H1 (cell line): Measurements from ENCODE around the gene CCDC14. TPM values are rescaled to one million over a fixed set of nuclear protein-coding genes. Genes with fewer than 3 reads are reported as not detected.

Experiments
- CTCF ChIA-PET: fragments of 300-600 bp; sonication (Branson Sonifier 250); formaldehyde crosslinking; loops from one replicate; lab custom pipeline; 2021; ENCODE audit not compliant: partially characterized antibody; lab: Charles Lee
- POLR2A ChIA-PET: fragments of 300-600 bp; sonication (Branson Sonifier 250); formaldehyde crosslinking; loops from one replicate; lab custom pipeline; 2021; ENCODE audit warnings: inconsistent platforms; ENCODE audit not compliant: partially characterized antibody; lab: Charles Lee
- DNase-seq, 2 experiments: peaks; one replicate each; pipeline versions ENCODE4 v3.0.0 to v3.0.0-alpha.2; 2010 to 2022; ENCODE audit warnings: low spot score in 2 of 2, low read depth in 1 of 2, mixed read lengths in 1 of 2
- FAIRE-seq: peaks from 2 replicates; lab custom pipeline; 2011; peaks lifted over from hg19 to GRCh38; lab: Jason Lieb, UNC
- H2AFZ ChIP-seq: 2 replicates; pipeline ENCODE4 v1.8.1; 2012; ENCODE audit warnings: low read length, inconsistent platforms
- H2AK5ac ChIP-seq: 2 replicates; pipeline ENCODE4 v1.6.1; 2013; ENCODE audit warnings: low read depth, low read length
- H2BK120ac ChIP-seq: replicated peaks from 2 replicates; pipeline ENCODE3; 2013; ENCODE audit warnings: low read depth, low read length, inconsistent platforms
- H2BK12ac ChIP-seq: 2 replicates; pipeline ENCODE4 v1.6.1; 2013; ENCODE audit warnings: low read depth, low read length
- H2BK15ac ChIP-seq: 2 replicates; pipeline ENCODE4 v1.6.1; 2013; ENCODE audit warnings: low read length
- H2BK20ac ChIP-seq: 2 replicates; pipeline ENCODE4 v1.6.1; 2013; ENCODE audit warnings: low read length
- H2BK5ac ChIP-seq: 2 replicates; pipeline ENCODE4 v1.6.1; 2013; ENCODE audit warnings: low read depth, low read length
- H3K14ac ChIP-seq: 2 replicates; pipeline ENCODE4 v1.6.1; 2013; ENCODE audit warnings: inconsistent platforms; ENCODE audit not compliant: insufficient read length
- H3K18ac ChIP-seq: 2 replicates; pipeline ENCODE4 v1.6.1; 2013; ENCODE audit warnings: low read length; ENCODE audit errors: extremely low read depth
- H3K23ac ChIP-seq: 2 replicates; pipeline ENCODE4 v1.6.1; 2013; ENCODE audit warnings: inconsistent platforms; ENCODE audit not compliant: insufficient read length
- H3K23me2 ChIP-seq: 2 replicates; pipeline ENCODE4 v1.6.1; 2013; ENCODE audit warnings: low read depth, low read length
- H3K27ac ChIP-seq: 2 replicates; pipeline ENCODE4 v1.6.1; 2011; ENCODE audit warnings: low read depth, low read length, inconsistent platforms
- H3K27me3 ChIP-seq, 4 experiments: replicated peaks in 1 of 4; 1 replicate in 1 of 4; 2 replicates in 3 of 4; pipeline versions ENCODE4 v1.6.1 to v1.8.1; 2011 to 2013; ENCODE audit warnings: low read length in 3 of 4, mild to moderate bottlenecking in 3 of 4, inconsistent platforms in 2 of 4, mixed read lengths in 2 of 4, moderate library complexity in 1 of 4; ENCODE audit not compliant: control insufficient read depth in 3 of 4, insufficient read depth in 3 of 4; ENCODE audit errors: extremely low read depth in 1 of 4
- H3K36me3 ChIP-seq, 4 experiments: 2 replicates each; pipeline versions ENCODE4 v1.6.1 to v1.8.1; 2011 to 2013; ENCODE audit warnings: mild to moderate bottlenecking in 4 of 4, low read length in 3 of 4, moderate library complexity in 2 of 4, control low read depth in 1 of 4, inconsistent platforms in 1 of 4; ENCODE audit not compliant: insufficient read depth in 4 of 4, control insufficient read depth in 2 of 4
- H3K4ac ChIP-seq: replicated peaks from 2 replicates; pipeline ENCODE3; 2013; ENCODE audit warnings: low read length, low read depth, mixed read lengths, inconsistent platforms; ENCODE audit not compliant: insufficient read length
- H3K4me1 ChIP-seq, 4 experiments: replicated peaks in 1 of 4; 1 replicate in 1 of 4; 2 replicates in 3 of 4; pipeline versions ENCODE4 v1.6.1 to v1.8.1; 2011 to 2013; ENCODE audit warnings: low read length in 3 of 4, inconsistent platforms in 2 of 4, mixed read lengths in 1 of 4; ENCODE audit not compliant: insufficient read depth in 4 of 4, control insufficient read depth in 3 of 4
- H3K4me2 ChIP-seq, 2 experiments: 2 replicates each; pipeline versions ENCODE4 v1.6.1 to v1.8.1; 2011 to 2013; ENCODE audit warnings: low read depth in 2 of 2, low read length in 2 of 2, control low read depth in 1 of 2, inconsistent platforms in 1 of 2, mild to moderate bottlenecking in 1 of 2; ENCODE audit not compliant: insufficient read depth in 1 of 2
- H3K4me3 ChIP-seq, 4 experiments: fragments of 200-600, 300-600 bp in 1 of 4; sonication (generic), shearing (Covaris generic), sonication (Bioruptor Twin) in 1 of 4; 2 replicates each; pipeline versions ENCODE4 v1.5.1 to v1.8.1; 2011 to 2016; ENCODE audit warnings: low read length in 4 of 4, low read depth in 3 of 4, control low read depth in 2 of 4, inconsistent platforms in 2 of 4, mild to moderate bottlenecking in 2 of 4, mixed read lengths in 1 of 4, moderate library complexity in 1 of 4; ENCODE audit not compliant: insufficient read depth in 2 of 4; ENCODE audit errors: extremely low read depth in 1 of 4
- H3K56ac ChIP-seq: replicated peaks from 2 replicates; pipeline ENCODE3; 2013; ENCODE audit warnings: low read depth, mild to moderate bottlenecking, mixed read lengths, low read length, inconsistent platforms; ENCODE audit not compliant: insufficient read length
- H3K79me1 ChIP-seq: 2 replicates; pipeline ENCODE4 v1.6.1; 2013; ENCODE audit warnings: low read depth, low read length, control low read depth
- H3K79me2 ChIP-seq, 2 experiments: 2 replicates each; pipeline versions ENCODE4 v1.6.1 to v1.8.1; 2012 to 2013; ENCODE audit warnings: low read length in 2 of 2, mild to moderate bottlenecking in 2 of 2, inconsistent platforms in 1 of 2; ENCODE audit not compliant: insufficient read depth in 2 of 2, control insufficient read depth in 1 of 2
- H3K9ac ChIP-seq, 4 experiments: replicated peaks in 1 of 4; 1 replicate in 1 of 4; 2 replicates in 3 of 4; pipeline versions ENCODE4 v1.6.1 to v1.8.1; 2011 to 2013; ENCODE audit warnings: low read depth in 3 of 4, low read length in 3 of 4, control low read depth in 2 of 4, mild to moderate bottlenecking in 2 of 4, moderate library complexity in 2 of 4, inconsistent platforms in 1 of 4; ENCODE audit errors: extremely low read depth in 1 of 4
- H3K9me3 ChIP-seq, 2 experiments: 2 replicates each; pipeline versions ENCODE4 v1.6.1 to v1.8.1; 2012 to 2013; ENCODE audit warnings: mild to moderate bottlenecking in 2 of 2, moderate library complexity in 2 of 2, control low read depth in 1 of 2, inconsistent platforms in 1 of 2, low read depth in 1 of 2, low read length in 1 of 2, mixed read lengths in 1 of 2; ENCODE audit not compliant: insufficient read depth in 2 of 2
- H4K20me1 ChIP-seq, 2 experiments: replicated peaks in 1 of 2; 2 replicates each; pipeline versions ENCODE3 to v1.8.1; 2011 to 2013; ENCODE audit warnings: inconsistent platforms in 2 of 2, low read length in 2 of 2, mild to moderate bottlenecking in 1 of 2; ENCODE audit not compliant: insufficient read depth in 2 of 2, control insufficient read depth in 1 of 2
- H4K5ac ChIP-seq: 2 replicates; pipeline ENCODE4 v1.6.1; 2013; ENCODE audit warnings: low read length, low read depth, mixed read lengths, inconsistent platforms; ENCODE audit not compliant: insufficient read length
- H4K8ac ChIP-seq: 2 replicates; pipeline ENCODE4 v1.8.0; 2013; ENCODE audit warnings: mild to moderate bottlenecking, moderate library complexity, low read length, inconsistent platforms; ENCODE audit not compliant: insufficient read depth; ENCODE audit errors: extremely low read depth
- H4K91ac ChIP-seq: replicated peaks from 2 replicates; pipeline ENCODE3; 2013; ENCODE audit warnings: low read length, mixed read lengths, inconsistent platforms; ENCODE audit not compliant: insufficient read length
- CTCF ChIP-seq, 3 experiments: IDR thresholded peaks; 1 replicate in 2 of 3; 2 replicates in 1 of 3; pipeline versions ENCODE4 v1.5.1 to v1.6.1; 2011; ENCODE audit warnings: low read length in 3 of 3, mild to moderate bottlenecking in 3 of 3, inconsistent platforms in 2 of 3, low read depth in 1 of 3, moderate library complexity in 1 of 3; ENCODE audit not compliant: insufficient read depth in 1 of 3; ENCODE audit errors: control extremely low read depth in 1 of 3
- EZH2 ChIP-seq: fragments of 200-600 bp; sonication (generic); IDR thresholded peaks from 2 replicates; pipeline ENCODE4 v1.7.1; 2012; ENCODE audit warnings: low read depth, mild to moderate bottlenecking, moderate library complexity, low read length, inconsistent platforms; ENCODE audit not compliant: severe bottlenecking
- HDAC6 ChIP-seq: IDR thresholded peaks from one replicate; pipeline ENCODE4 v1.7.1; 2012; ENCODE audit warnings: low read depth, mild to moderate bottlenecking, inconsistent platforms, low read length, moderate library complexity
- KDM5A ChIP-seq: fragments of 200-600 bp; IDR thresholded peaks from 2 replicates; pipeline ENCODE4 v1.7.1; 2012; ENCODE audit warnings: mild to moderate bottlenecking, low read length, inconsistent platforms, mixed read lengths
- NANOG ChIP-seq: IDR thresholded peaks from 2 replicates; pipeline ENCODE4 v1.6.1; 2011; ENCODE audit warnings: low read length, low read depth, mild to moderate bottlenecking, inconsistent platforms; ENCODE audit not compliant: insufficient read depth, poor library complexity, severe bottlenecking
- PHF8 ChIP-seq: fragments of 200-600 bp; sonication (generic); conservative IDR thresholded peaks from 2 replicates; pipeline ENCODE4 v1.7.1; 2012; ENCODE audit warnings: low read depth, mild to moderate bottlenecking, inconsistent platforms, low read length, moderate library complexity
- SP1 ChIP-seq: IDR thresholded peaks from 2 replicates; pipeline ENCODE4 v1.6.1; 2011; ENCODE audit warnings: low read depth, low read length
- SP2 ChIP-seq: IDR thresholded peaks from 2 replicates; pipeline ENCODE4 v1.6.1; 2012; ENCODE audit warnings: mild to moderate bottlenecking, low read length, inconsistent platforms
- TBP ChIP-seq: IDR thresholded peaks from 2 replicates; pipeline ENCODE4 v1.6.1; 2011; ENCODE audit warnings: low read depth, low read length, improper control_type of control experiment
- WGBS, 2 experiments: shearing (Covaris generic) in 1 of 2; methylation state at CpG; one replicate each; pipeline versions ENCODE4 v1.1.6 to v1.1.7; 2013 to 2015; ENCODE audit warnings: low lambda C conversion rate in 2 of 2, mixed read lengths in 2 of 2, inconsistent platforms in 1 of 2, low coverage in 1 of 2, missing lambda C conversion rate in 1 of 2; ENCODE audit not compliant: insufficient replicate concordance in 2 of 2, insufficient coverage in 1 of 2, insufficient read length in 1 of 2; ENCODE audit errors: extremely low coverage in 1 of 2, missing lambda C conversion rate in 1 of 2; 5-methylcytosine and 5-hydroxymethylcytosine counted together
- polyA plus RNA-seq, 7 experiments: library from polyadenylated mRNA; depleted of rRNA in 3 of 7; stranded (reverse) in 5 of 7; unstranded in 2 of 7; fragments of >200 nt in 5 of 7; fragments of 200-250 nt in 2 of 7; gene quantifications; 1 replicate in 5 of 7; 2 replicates in 1 of 7; 4 replicates in 1 of 7; pipeline versions ENCODE4 v1.2.1 to v1.2.3, GENCODE V29; 2011 to 2013; ENCODE audit warnings: missing spikeins in 2 of 7, mixed read lengths in 2 of 7
- total RNA-seq: library from RNA; stranded (reverse); fragmentation: NEBNext Ultra II Directional; extraction: Animal tissue kit (Norgen Biotek cat#: 25700); gene quantifications from 2 replicates; pipeline ENCODE4 v1.2.1, GENCODE V29; 2021
- TF ChIP-seq, protein P1 (sequence below): IDR thresholded peaks from 2 replicates; pipeline ENCODE4 v1.6.1; 2011; ENCODE audit warnings: low read length, improper control_type of control experiment

CCDC14 gene
- total and polyA plus RNA-seq, 2 of the 8 experiments (the other 6 are each of a cell fraction or from before 2014, with no cell fraction given), result 53.6 to 95.7 TPM

- Histone ChIP-seq H3K9me3 (no peaks in the 10 kb centered on the region), H3K4me2 (no peak overlapping the region), H3K79me1 (no peaks in the 10 kb centered on the region), H3K36me3 (peaks cover 12 to 85% (median 46%) of the 10 kb centered on the region in 4 experiments), H4K91ac (no peak overlapping the region), H2BK5ac (no peak overlapping the region), H4K8ac (no peak overlapping the region), H3K4me3 (no peak overlapping the region), H3K9ac (no peak overlapping the region), H3K27me3 (no peaks in the 10 kb centered on the region), H3K56ac (no peak overlapping the region), H3K18ac (no peak overlapping the region), H2AFZ (no peak overlapping the region), H3K79me2 (no peaks in the 10 kb centered on the region), H3K4ac (no peak overlapping the region), H3K23ac (no peak overlapping the region), H3K23me2 (no peaks in the 10 kb centered on the region), H3K27ac (no peak overlapping the region), H2BK12ac (no peak overlapping the region), H4K20me1 (peaks cover 0 to 1% of the 10 kb centered on the region in 2 experiments), H2BK20ac (no peak overlapping the region), H4K5ac (no peak overlapping the region), H3K4me1 (no peaks in the 10 kb centered on the region), H2BK15ac (no peak overlapping the region), H2AK5ac (no peak overlapping the region), H2BK120ac (no peak overlapping the region), H3K14ac (no peak overlapping the region)
- ChIA-PET POLR2A (interaction anchor here (1.0 kb wide), 1 partner anchor 13 kb away, joined by 4 read pairs; the partner anchor contains the start of gene CCDC14), CTCF (no interaction called here)
- FAIRE-seq (no peak), DNase-seq (no peak)
- WGBS, 2 experiments, result 98% methylated on average over 9 of the region's 9 CpGs; no CpG with 5 or more reads in 1 of the 2 experiments
- no peak for TF ChIP-seq TBP
- no peak for TF ChIP-seq KDM5A
- TF ChIP-seq SP1, result no peak
- no peak for TF ChIP-seq NANOG
- TF ChIP-seq, protein P1, sequence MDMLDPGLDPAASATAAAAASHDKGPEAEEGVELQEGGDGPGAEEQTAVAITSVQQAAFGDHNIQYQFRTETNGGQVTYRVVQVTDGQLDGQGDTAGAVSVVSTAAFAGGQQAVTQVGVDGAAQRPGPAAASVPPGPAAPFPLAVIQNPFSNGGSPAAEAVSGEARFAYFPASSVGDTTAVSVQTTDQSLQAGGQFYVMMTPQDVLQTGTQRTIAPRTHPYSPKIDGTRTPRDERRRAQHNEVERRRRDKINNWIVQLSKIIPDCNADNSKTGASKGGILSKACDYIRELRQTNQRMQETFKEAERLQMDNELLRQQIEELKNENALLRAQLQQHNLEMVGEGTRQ, result no peak
- no peak for TF ChIP-seq HDAC6
- TF ChIP-seq EZH2, result no peak
- TF ChIP-seq CTCF (IDR thresholded peaks at IDR 0.05; ENCODE audit: control extremely low read depth in 1 of 3, insufficient read depth in 1 of 3, low read depth in 1 of 3, low read length in 3 of 3), result no peak
- TF ChIP-seq SP2, result no peak
- no peak for TF ChIP-seq PHF8
Observed at GRCh38 chr3:123948449-123948848, 12.6 kb downstream of the CCDC14 start.
